PC-9 (cell line): ENCODE results near the gene PYGO1. TPM values are rescaled to one million over a fixed set of nuclear protein-coding genes. Genes with fewer than 3 reads are reported as not detected.
A peak's percentile ranks its signal among the peaks of the same experiment; 100 is the strongest.

Experiments used
- Bru-seq: library from RNA; stranded (reverse); fragments of 400-500 nt; gene quantifications from one replicate; lab custom pipeline; 2021; lab: Mats Ljungman, UMichigan
- BruChase-seq, 2 experiments: library from RNA; stranded (reverse); fragments of 400-500 nt; gene quantifications; one replicate each; lab custom pipeline; 2021; lab: Mats Ljungman, UMichigan
- BruUV-seq: library from RNA; stranded (reverse); fragments of 400-500 nt; replicated peaks from 2 replicates; lab custom pipeline; 2021; lab: Mats Ljungman, UMichigan
- CTCF ChIA-PET: fragments of 300-600 bp; sonication (Branson Sonifier 250); formaldehyde crosslinking; loops from one replicate; lab custom pipeline; 2022; ENCODE audit warnings: antibody characterized with exemption; lab: Charles Lee
- POLR2A ChIA-PET: fragments of 300-600 bp; sonication (Branson Sonifier 250); formaldehyde crosslinking; loops from one replicate; lab custom pipeline; 2022; ENCODE audit warnings: antibody characterized with exemption; ENCODE audit not compliant: unreplicated experiment; lab: Charles Lee
- DNase-seq, 2 experiments: peaks; one replicate each; pipeline versions ENCODE4 v3.0.0 to v3.0.0-alpha.2; 2015 to 2022; ENCODE audit warnings: mixed read lengths in 1 of 2
- H2AFZ ChIP-seq: fragments of 200-600 bp; sonication (generic); 2 replicates; pipeline ENCODE4 v1.8.1; 2017; ENCODE audit warnings: antibody characterized with exemption
- H3F3A ChIP-seq: fragments of 200-600 bp; sonication (generic); 2 replicates; pipeline ENCODE4 v1.8.1; 2017; ENCODE audit warnings: antibody characterized with exemption, mild to moderate bottlenecking, low read depth; ENCODE audit not compliant: insufficient read depth
- H3K27ac ChIP-seq: fragments of 200-600 bp; sonication (generic); 2 replicates; pipeline ENCODE4 v1.6.1; 2016; ENCODE audit warnings: mixed run types
- H3K27me3 ChIP-seq: fragments of 200-600 bp; sonication (generic); 2 replicates; pipeline ENCODE4 v1.6.1; 2016; ENCODE audit warnings: low read depth, mixed run types; ENCODE audit not compliant: insufficient read depth
- H3K36me3 ChIP-seq: fragments of 200-600 bp; sonication (generic); 2 replicates; pipeline ENCODE4 v1.6.1; 2016; ENCODE audit warnings: low read depth, mixed run types
- H3K4me1 ChIP-seq: fragments of 200-600 bp; sonication (generic); replicated peaks from 2 replicates; pipeline ENCODE4 v1.6.1; 2016; ENCODE audit warnings: mixed run types; ENCODE audit not compliant: insufficient read depth
- H3K4me2 ChIP-seq: fragments of 200-600 bp; sonication (generic); 2 replicates; pipeline ENCODE4 v1.6.1; 2017; ENCODE audit warnings: mixed run types
- H3K4me3 ChIP-seq: fragments of 200-600 bp; sonication (generic); 2 replicates; pipeline ENCODE4 v1.6.1; 2016; ENCODE audit warnings: mixed run types
- H3K79me2 ChIP-seq: fragments of 200-600 bp; sonication (generic); 2 replicates; pipeline ENCODE4 v1.6.1; 2017; ENCODE audit warnings: low read depth, mixed run types
- H3K9me2 ChIP-seq: fragments of 200-600 bp; sonication (generic); 2 replicates; pipeline ENCODE4 v1.8.1; 2017; ENCODE audit warnings: mild to moderate bottlenecking; ENCODE audit not compliant: insufficient read depth
- H3K9me3 ChIP-seq: fragments of 200-600 bp; sonication (generic); 2 replicates; pipeline ENCODE4 v1.8.1; 2016; ENCODE audit warnings: low read depth; ENCODE audit not compliant: insufficient read depth
- H4K20me1 ChIP-seq: fragments of 200-600 bp; sonication (generic); 2 replicates; pipeline ENCODE4 v1.8.1; 2017; ENCODE audit not compliant: insufficient read depth
- CTCF ChIP-seq: fragments of 200-600 bp; sonication (generic); conservative IDR thresholded peaks from 2 replicates; pipeline ENCODE4 v1.6.1; 2017; ENCODE audit warnings: mixed run types, antibody characterized with exemption, mild to moderate bottlenecking, moderate library complexity
- EZH2 ChIP-seq: fragments of 200-600 bp; sonication (generic); IDR thresholded peaks from 2 replicates; pipeline ENCODE4 v1.8.0; 2017; ENCODE audit warnings: antibody characterized with exemption, low read depth
- intact Hi-C: fragments of 100-400 bp; cut with micrococcal nuclease; formaldehyde crosslinking; loops from one replicate; pipeline ENCODE4 v1.10.0; 2022; ENCODE audit not compliant: unreplicated experiment
- long read RNA-seq: library from polyadenylated mRNA; stranded (forward); transcript quantifications from one replicate; pipeline ENCODE4 v2.0.0, GENCODE V29; 2022
- total RNA-seq: library from RNA; stranded (reverse); gene quantifications from 2 replicates; pipeline ENCODE4 v1.2.3, GENCODE V29; 2021

PYGO1 gene
- 3.9 and 5.1 TPM in 2 replicates for total RNA-seq
- percentile 55 among the genes with signal in this experiment for Bru-seq, nascent RNA
- BruChase-seq, experiment 1, labeled RNA remaining after a 2-hour chase: percentile 57 among the genes with signal in this experiment
- BruChase-seq, experiment 2, labeled RNA remaining after a 6-hour chase: percentile 56 among the genes with signal in this experiment
- long read RNA-seq, partial matches to known transcripts: 0 of 1 reads
- long read RNA-seq, other reads (novel, unspliced or antisense): 1 of 1 reads

GRCh38 chr15:55588070-55588814 lies at the start of gene PYGO1:
PYGO1 (minus strand) TSS chr15:55588345; CDS start chr15:55587883, 462 bp downstream.
- peak; percentile 57 to 58 for DNase-seq
- TF ChIP-seq CTCF (no peak), EZH2 (no peak)
- Histone ChIP-seq H3K9me3 (no peaks in the 10 kb centered on the region), H4K20me1 (no peaks in the 10 kb centered on the region), H3K27me3 (no peaks in the 10 kb centered on the region), H2AFZ (peak within 1 kb of the TSS; percentile 81), H3K27ac (no peak within 1 kb of the TSS), H3K4me3 (peak within 1 kb of the TSS; percentile 73), H3K36me3 (no peaks in the 10 kb centered on the region), H3K4me1 (peaks cover 8% of the 10 kb centered on the region), H3K4me2 (peak within 1 kb of the TSS; percentile 89), H3K79me2 (no peaks in the 10 kb centered on the region), H3F3A (no peaks in the 10 kb centered on the region), H3K9me2 (no peaks in the 10 kb centered on the region)
- CTCF ChIA-PET: no interaction called here
- intact Hi-C loops: no loop called here
- POLR2A ChIA-PET: no interaction called here
- no TSS peak for BruUV-seq

GRCh38 chr15:55637086-55637485 lies 48.9 kb upstream of the PYGO1 start:
- no peaks in the 10 kb centered on the region for H3F3A ChIP-seq
- no peaks in the 10 kb centered on the region for H3K9me3 ChIP-seq
- H3K36me3 ChIP-seq: no peaks in the 10 kb centered on the region; the same call in 1 of the 2 replicates
- H3K4me3 ChIP-seq: no peak overlapping the region
- H3K79me2 ChIP-seq: no peaks in the 10 kb centered on the region
- H3K27ac ChIP-seq: no peak overlapping the region
- CTCF ChIA-PET: no interaction called here
- no peaks in the 10 kb centered on the region for H3K27me3 ChIP-seq
- H3K4me1 ChIP-seq: no peaks in the 10 kb centered on the region
- H3K9me2 ChIP-seq: no peaks in the 10 kb centered on the region
- BruUV-seq: no TSS peak
- DNase-seq: no peak
- H4K20me1 ChIP-seq: no peaks in the 10 kb centered on the region
- POLR2A ChIA-PET: no interaction called here
- H2AFZ ChIP-seq: no peak overlapping the region
- H3K4me2 ChIP-seq: no peak overlapping the region
- intact Hi-C loops: no loop called here
- TF ChIP-seq CTCF (no peak), EZH2 (no peak)

- H4K20me1 ChIP-seq: no peaks in the 10 kb centered on the region
- no peaks in the 10 kb centered on the region for H3K79me2 ChIP-seq
- H3K4me1 ChIP-seq: peaks cover 1% of the 10 kb centered on the region; the same call in 1 of the 2 replicates
- no TSS peak for BruUV-seq
- no peak overlapping the region for H3K4me2 ChIP-seq
- no peaks in the 10 kb centered on the region for H3K27me3 ChIP-seq
- ChIA-PET CTCF (interaction anchor here (0.6 kb wide), 1 partner anchor 1479 kb away, joined by 3 read pairs; no protein-coding TSS in a partner anchor), POLR2A (no interaction called here)
- no peaks in the 10 kb centered on the region for H3K9me3 ChIP-seq
- H3K27ac ChIP-seq: no peak overlapping the region
- no peaks in the 10 kb centered on the region for H3F3A ChIP-seq
- no peaks in the 10 kb centered on the region for H3K36me3 ChIP-seq
- no peak overlapping the region for H2AFZ ChIP-seq
- DNase-seq: no peak
- TF ChIP-seq EZH2 (no peak), CTCF (no peak)
- no peaks in the 10 kb centered on the region for H3K9me2 ChIP-seq
- H3K4me3 ChIP-seq: no peak overlapping the region
- intact Hi-C loops: no loop called here
Measured at GRCh38 chr15:55633731-55634130, 45.6 kb upstream of the PYGO1 start.
